ENCODE measurements around the gene SLC7A1.

GRCh38 chr13:29621051-29621800 is 25.7 kb upstream of the SLC7A1 start:
- TF ChIP-seq, protein P1, sequence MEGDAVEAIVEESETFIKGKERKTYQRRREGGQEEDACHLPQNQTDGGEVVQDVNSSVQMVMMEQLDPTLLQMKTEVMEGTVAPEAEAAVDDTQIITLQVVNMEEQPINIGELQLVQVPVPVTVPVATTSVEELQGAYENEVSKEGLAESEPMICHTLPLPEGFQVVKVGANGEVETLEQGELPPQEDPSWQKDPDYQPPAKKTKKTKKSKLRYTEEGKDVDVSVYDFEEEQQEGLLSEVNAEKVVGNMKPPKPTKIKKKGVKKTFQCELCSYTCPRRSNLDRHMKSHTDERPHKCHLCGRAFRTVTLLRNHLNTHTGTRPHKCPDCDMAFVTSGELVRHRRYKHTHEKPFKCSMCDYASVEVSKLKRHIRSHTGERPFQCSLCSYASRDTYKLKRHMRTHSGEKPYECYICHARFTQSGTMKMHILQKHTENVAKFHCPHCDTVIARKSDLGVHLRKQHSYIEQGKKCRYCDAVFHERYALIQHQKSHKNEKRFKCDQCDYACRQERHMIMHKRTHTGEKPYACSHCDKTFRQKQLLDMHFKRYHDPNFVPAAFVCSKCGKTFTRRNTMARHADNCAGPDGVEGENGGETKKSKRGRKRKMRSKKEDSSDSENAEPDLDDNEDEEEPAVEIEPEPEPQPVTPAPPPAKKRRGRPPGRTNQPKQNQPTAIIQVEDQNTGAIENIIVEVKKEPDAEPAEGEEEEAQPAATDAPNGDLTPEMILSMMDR (conservative IDR thresholded peaks at IDR 0.05; ENCODE audit: low read depth, low read length), result no peak
- TF ChIP-seq RCOR1 (IDR thresholded peaks at IDR 0.05; ENCODE audit: insufficient replicate concordance, low read length), result no peak
